GM12801 (cell line): ENCODE results near the gene MCTP2.

ENCODE experiments used
- CTCF ChIP-seq: IDR thresholded peaks from one replicate; pipeline ENCODE4 v1.5.1; 2011; ENCODE audit warnings: control low read depth; ENCODE audit not compliant: insufficient read length; ENCODE audit errors: extremely low read depth

The MCTP2 gene

DNA sequence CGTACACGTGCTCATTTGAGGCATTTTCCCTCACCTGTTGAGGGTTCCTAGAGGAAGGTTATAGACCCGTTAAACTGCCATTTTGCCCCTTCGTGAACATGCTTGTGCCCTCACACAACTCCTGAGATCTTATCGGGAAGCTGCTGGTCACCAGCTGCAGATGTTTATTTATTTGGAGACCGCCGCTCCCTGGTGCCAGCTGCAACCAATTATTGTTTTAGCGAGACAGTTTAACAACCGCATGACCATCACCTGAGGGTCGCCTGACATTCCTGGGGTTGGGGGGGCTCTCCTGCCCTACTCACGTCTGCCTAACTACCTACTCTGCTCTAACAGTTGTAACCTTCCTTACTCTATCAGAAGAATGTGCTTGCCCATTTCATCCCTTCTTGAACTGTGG is 292.5 kb downstream of the MCTP2 start:
- TF ChIP-seq CTCF: no peak

- no peak for TF ChIP-seq CTCF
These were observed 293.2 kb downstream of the MCTP2 start for GRCh38 chr15:94524565-94524964.

DNA sequence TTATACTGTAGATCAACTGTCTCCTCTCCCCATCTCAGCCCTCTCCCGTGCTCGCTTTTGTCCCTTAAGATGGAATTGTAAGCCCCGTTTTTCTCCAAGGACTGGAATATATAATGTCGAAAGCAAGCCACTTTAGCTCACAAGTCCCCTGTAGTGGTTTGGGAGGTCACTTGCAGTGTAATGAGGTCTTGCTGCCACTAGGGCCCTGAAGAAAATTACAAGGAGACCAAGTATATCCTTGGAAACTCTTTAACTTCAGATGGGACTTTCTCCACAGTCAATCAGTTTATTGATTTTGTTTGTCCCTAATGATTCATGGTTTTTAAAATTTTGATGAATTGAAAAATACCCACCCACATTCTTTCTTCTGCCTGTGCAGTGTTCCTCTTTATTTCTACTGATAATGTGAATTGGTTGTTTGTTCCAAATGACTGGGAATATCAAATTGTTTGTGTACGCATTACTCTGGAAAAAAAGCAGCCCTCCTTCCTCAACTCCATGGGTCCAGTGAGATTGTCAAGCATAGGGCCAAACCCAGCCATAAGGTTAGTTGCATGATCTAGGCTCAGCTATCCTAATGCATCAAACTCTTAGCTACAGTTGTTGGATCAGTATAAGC is 294.8 kb downstream of the MCTP2 start:
- no peak for TF ChIP-seq CTCF

GRCh38 chr15:94532226-94532625 is 300.9 kb downstream of the MCTP2 start:
- TF ChIP-seq CTCF: no peak
